PC-9 (cell line): ENCODE measurements around the gene FUBP1.

Source experiments
- CTCF ChIP-seq: fragments of 200-600 bp; sonication (generic); conservative IDR thresholded peaks from 2 replicates; pipeline ENCODE4 v1.6.1; 2017; ENCODE audit warnings: mixed run types, antibody characterized with exemption, mild to moderate bottlenecking, moderate library complexity
- EZH2 ChIP-seq: fragments of 200-600 bp; sonication (generic); IDR thresholded peaks from 2 replicates; pipeline ENCODE4 v1.8.0; 2017; ENCODE audit warnings: antibody characterized with exemption, low read depth

GRCh38 chr1:77900687-77901293 is 78.1 kb downstream of the FUBP1 start:
- TF ChIP-seq CTCF: peak; percentile 89
- TF ChIP-seq EZH2: no peak
